GM12892 (cell line): ENCODE measurements around the gene TPSB2.
"Not testable (repeated sequence)": the region's sequence is repeated elsewhere in the genome, so short reads cannot be mapped to it uniquely, and the experiment has no call there.

Experiments used
- DNase-seq: peaks from one replicate; pipeline ENCODE4 v3.0.0; 2011; ENCODE audit not compliant: insufficient read length
- FAIRE-seq: peaks from 2 replicates; lab custom pipeline; 2011; peaks lifted over from hg19 to GRCh38; lab: Jason Lieb, UNC
- POLR2A ChIP-seq: IDR thresholded peaks from 2 replicates; pipeline ENCODE4 v1.6.1; 2011; ENCODE audit warnings: low read depth, low read length, control low read depth
- POLR2AphosphoS5 ChIP-seq: IDR thresholded peaks from 2 replicates; pipeline ENCODE4 v1.6.1; 2011; ENCODE audit warnings: low read depth, low read length, control low read depth
- TAF1 ChIP-seq: IDR thresholded peaks from 2 replicates; pipeline ENCODE4 v1.6.1; 2011; ENCODE audit warnings: low read depth, mild to moderate bottlenecking, control low read depth, low read length, borderline replicate concordance

The TPSB2 gene

GRCh38 chr16:1258906-1259759 is 29.1 kb upstream of the TPSB2 start:
- FAIRE-seq (no peak), DNase-seq (no peak)
- TF ChIP-seq POLR2A (no peak), TAF1 (no peak), POLR2AphosphoS5 (no peak)

- FAIRE-seq = no peak
- no peak for TF ChIP-seq TAF1
- TF ChIP-seq POLR2A = no peak
- TF ChIP-seq POLR2AphosphoS5 = no peak
- DNase-seq = no peak
These were observed 28.2 kb upstream of the TPSB2 start for GRCh38 chr16:1258225-1258600.

GRCh38 chr16:1257561-1258224 is 27.7 kb upstream of the TPSB2 start:
- TF ChIP-seq POLR2A (no peak), POLR2AphosphoS5 (no peak), TAF1 (no peak)
- DNase-seq (no peak), FAIRE-seq (no peak)

GRCh38 chr16:1256874-1257322 is 26.9 kb upstream of the TPSB2 start:
- no peak for DNase-seq
- TF ChIP-seq POLR2AphosphoS5 (no peak), TAF1 (no peak), POLR2A (no peak)
- FAIRE-seq = no peak

GRCh38 chr16:1256296-1256873 is 26.4 kb upstream of the TPSB2 start:
- not testable (repeated sequence) for FAIRE-seq, DNase-seq

- not testable (repeated sequence) for DNase-seq, FAIRE-seq
These were observed 25.5 kb upstream of the TPSB2 start, which contains the start of gene TPSD1 for GRCh38 chr16:1255276-1256122. Gene TPSD1, plus strand, starts transcription at chr16:1256069. Its CDS starts 212 bp downstream, at chr16:1256281.

GRCh38 chr16:1254821-1255220 is 24.8 kb upstream of the TPSB2 start:
- not testable (repeated sequence) for DNase-seq, FAIRE-seq

GRCh38 chr16:1253701-1254364 is 23.8 kb upstream of the TPSB2 start:
- FAIRE-seq = not testable (repeated sequence)

GRCh38 chr16:1249031-1249755 is 19.2 kb upstream of the TPSB2 start:
- FAIRE-seq = peak; percentile 21
- DNase-seq = not testable (repeated sequence)

More at GRCh38 chr16:1253701-1254364, 23.8 kb upstream of the TPSB2 start:
- not testable (repeated sequence) for DNase-seq

- not testable (repeated sequence) for DNase-seq, FAIRE-seq
These were observed 18.0 kb upstream of the TPSB2 start for GRCh38 chr16:1247903-1248537.
